ENCODE data around the gene MRPS26. TPM values are rescaled to one million over a fixed set of nuclear protein-coding genes. Genes with fewer than 3 reads are reported as not detected.

MRPS26 gene
- total RNA-seq, 4 donors from 2014 or later, result 58.7 to 69.8 (median 62.8) TPM

GRCh38 chr20:3010985-3011723, 34.7 kb upstream of the MRPS26 start:
- TF ChIP-seq CTCF (IDR thresholded peaks at IDR 0.05 in 4 of 5, conservative IDR thresholded peaks at IDR 0.05 in 1 of 5), result no peak
- TF ChIP-seq POLR2A (IDR thresholded peaks at IDR 0.05), result no peak
- intact Hi-C loops (cut with DNase I; ENCODE audit: low total_unique reads) (no loop called here), in situ Hi-C loops (cut with MboI; ENCODE audit: low sequenced_read_pairs in 4 of 4) (loop anchor here in 1 of 4 donors (25.0 kb wide), 1 partner anchor 299 kb away; no protein-coding TSS in a partner anchor)
- no peaks in the 10 kb centered on the region for H3K27me3 ChIP-seq
- DNase-seq (no peak), ATAC-seq (no peak)
- no peaks in the 10 kb centered on the region for H3K4me1 ChIP-seq
- no peak overlapping the region for H3K27ac ChIP-seq
- H3K9me3 ChIP-seq, result no peaks in the 10 kb centered on the region
- peaks cover 3 to 36% of the 10 kb centered on the region in 2 donors for H3K36me3 ChIP-seq
- H3K4me3 ChIP-seq, result no peak overlapping the region

DNA sequence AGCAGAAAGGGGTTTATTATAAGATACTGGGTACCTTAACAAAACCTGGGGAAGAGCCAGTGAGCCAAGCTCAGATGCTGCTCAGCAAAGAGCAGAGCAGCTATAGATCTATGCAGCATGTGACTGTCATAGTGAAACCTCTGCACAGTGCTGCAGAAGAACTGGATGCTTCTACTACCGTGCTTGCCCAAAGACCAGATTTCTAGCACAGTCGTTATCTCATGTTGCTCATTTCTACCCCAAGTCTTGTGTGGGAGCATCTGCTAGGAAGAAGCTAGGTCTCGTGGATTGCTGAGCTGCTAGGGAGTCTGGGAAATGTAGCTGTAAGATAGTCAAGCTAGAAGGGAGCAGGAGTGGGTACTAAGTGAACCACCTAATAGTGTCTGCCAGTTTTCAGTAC, 34.1 kb upstream of the MRPS26 start:
- Histone ChIP-seq H3K4me1 (no peaks in the 10 kb centered on the region), H3K27me3 (no peaks in the 10 kb centered on the region), H3K9me3 (no peaks in the 10 kb centered on the region), H3K36me3 (peaks cover 3 to 32% of the 10 kb centered on the region in 2 donors), H3K27ac (no peak overlapping the region), H3K4me3 (no peak overlapping the region)
- intact Hi-C loops (cut with DNase I; ENCODE audit: low total_unique reads) (no loop called here), in situ Hi-C loops (cut with MboI; ENCODE audit: low sequenced_read_pairs in 4 of 4) (loop anchor here in 1 of 4 donors (25.0 kb wide), 1 partner anchor 299 kb away; no protein-coding TSS in a partner anchor)
- TF ChIP-seq POLR2A (IDR thresholded peaks at IDR 0.05) (no peak), CTCF (IDR thresholded peaks at IDR 0.05 in 4 of 5, conservative IDR thresholded peaks at IDR 0.05 in 1 of 5) (no peak)
- DNase-seq, result no peak
- no peak for ATAC-seq

DNA sequence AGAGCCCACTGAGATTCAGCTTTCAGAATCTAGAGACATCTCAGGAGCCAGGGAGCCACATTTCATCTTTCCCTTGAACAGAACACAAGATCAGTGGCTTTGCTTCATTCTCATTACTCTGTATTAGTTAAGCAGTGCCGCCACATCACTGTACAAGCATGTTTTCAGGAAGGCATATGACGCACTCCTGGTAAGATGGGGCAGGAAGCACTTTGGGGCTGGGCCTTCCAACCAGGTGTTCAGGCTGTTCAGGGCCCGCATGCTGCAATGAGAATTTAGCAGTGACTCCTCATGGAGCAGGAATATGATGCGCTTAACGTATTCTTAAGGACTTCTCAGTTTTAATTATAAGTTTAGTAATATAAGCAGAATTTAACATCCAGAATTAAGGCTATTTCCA, 32.1 kb upstream of the MRPS26 start:
- H3K27ac ChIP-seq, result no peak overlapping the region
- no peak overlapping the region for H3K4me3 ChIP-seq
- no peak for TF ChIP-seq CTCF (IDR thresholded peaks at IDR 0.05 in 4 of 5, conservative IDR thresholded peaks at IDR 0.05 in 1 of 5)
- no peak for TF ChIP-seq POLR2A (IDR thresholded peaks at IDR 0.05)
- peaks cover 1 to 29% of the 10 kb centered on the region in 2 donors for H3K36me3 ChIP-seq
- intact Hi-C loops (cut with DNase I; ENCODE audit: low total_unique reads) (no loop called here), in situ Hi-C loops (cut with MboI; ENCODE audit: low sequenced_read_pairs in 4 of 4) (loop anchor here in 1 of 4 donors (25.0 kb wide), 1 partner anchor 301 kb away; no protein-coding TSS in a partner anchor)
- no peaks in the 10 kb centered on the region for H3K9me3 ChIP-seq
- no peaks in the 10 kb centered on the region for H3K4me1 ChIP-seq
- DNase-seq, result no peak
- ATAC-seq, result no peak
- H3K27me3 ChIP-seq, result no peaks in the 10 kb centered on the region

- Histone ChIP-seq H3K4me3 (no peak overlapping the region), H3K27me3 (no peaks in the 10 kb centered on the region), H3K27ac (no peak overlapping the region), H3K36me3 (peaks cover 0 to 29% of the 10 kb centered on the region in 2 donors), H3K9me3 (no peaks in the 10 kb centered on the region), H3K4me1 (no peaks in the 10 kb centered on the region)
- in situ Hi-C loops (cut with MboI; ENCODE audit: low sequenced_read_pairs in 4 of 4), result loop anchor here in 1 of 4 donors (25.0 kb wide), 1 partner anchor 302 kb away; no protein-coding TSS in a partner anchor
- intact Hi-C loops (cut with DNase I; ENCODE audit: low total_unique reads), result no loop called here
- ATAC-seq (no peak), DNase-seq (no peak)
- TF ChIP-seq POLR2A (IDR thresholded peaks at IDR 0.05) (no peak), CTCF (IDR thresholded peaks at IDR 0.05 in 4 of 5, conservative IDR thresholded peaks at IDR 0.05 in 1 of 5) (no peak)
Measured at GRCh38 chr20:3014179-3014578, 31.7 kb upstream of the MRPS26 start.
